Cerebellar cortex (tissue), 1 donor: ENCODE measurements around the gene CPVL.
A peak's percentile ranks its signal among the peaks of the same experiment; 100 is the strongest.

Source experiments
- DNase-seq: peaks from one replicate; pipeline ENCODE4 v3.0.0-alpha.2; 2015; ENCODE audit warnings: low spot score

CPVL gene

DNA sequence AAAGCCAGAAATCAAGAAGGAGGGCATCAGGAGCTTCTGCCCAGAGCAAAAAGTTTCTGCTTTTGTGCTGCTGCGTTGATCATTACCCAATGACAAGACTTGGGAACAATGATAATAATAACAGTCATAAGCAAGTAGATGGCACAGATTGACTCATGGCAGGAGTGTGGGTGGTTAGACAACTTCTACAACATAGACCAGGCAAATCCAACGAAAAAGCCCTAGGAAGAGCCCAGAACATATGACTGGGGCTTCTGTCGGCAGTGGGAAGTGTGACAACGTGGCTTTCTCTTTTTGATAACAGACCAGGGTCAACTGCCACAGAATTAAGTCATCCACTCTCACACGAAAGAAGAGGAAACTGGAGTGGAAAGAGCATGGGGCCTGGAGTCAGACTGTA lies 102.8 kb downstream of the CPVL start:
- DNase-seq = no peak

DNA sequence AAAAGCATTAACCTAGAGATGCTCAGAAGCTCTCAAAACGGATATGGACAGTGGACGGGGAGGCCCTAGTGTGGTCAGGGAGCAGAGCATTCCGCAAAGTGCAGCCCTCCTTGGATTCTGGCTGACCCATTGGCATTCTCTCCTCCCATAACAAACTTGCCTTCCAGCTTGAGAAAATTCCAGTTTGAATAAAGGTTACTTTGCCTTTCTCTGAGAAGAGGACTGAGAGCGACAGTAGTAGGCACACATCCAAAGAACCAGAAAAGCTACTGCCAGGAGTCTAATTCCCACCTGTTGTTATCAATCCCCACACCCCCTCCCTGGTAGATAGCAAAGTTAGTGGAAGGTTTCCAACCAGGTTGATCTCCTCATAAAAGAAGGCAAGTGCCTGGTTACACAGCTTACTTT lies 103.5 kb downstream of the CPVL start:
- no peak for DNase-seq

DNA sequence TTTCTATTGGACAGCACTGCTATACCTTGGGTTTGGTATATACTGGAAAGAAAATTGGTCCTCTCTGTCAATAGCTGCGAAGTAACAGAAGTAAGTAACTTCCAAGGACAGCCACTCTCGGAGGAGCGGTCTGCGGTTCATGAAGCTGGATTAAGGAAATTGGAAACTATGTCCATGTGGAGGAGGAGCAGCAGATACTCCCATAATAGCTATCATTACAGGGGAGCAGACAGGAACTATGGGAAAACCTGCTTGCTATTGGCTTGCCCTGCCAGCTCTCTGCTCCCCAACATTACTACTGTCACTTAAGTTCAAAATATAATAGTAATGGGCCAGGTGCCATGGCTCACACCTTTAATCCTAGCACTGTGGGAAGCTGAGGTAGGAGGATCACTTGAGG lies 104.3 kb downstream of the CPVL start:
- DNase-seq = no peak

DNA sequence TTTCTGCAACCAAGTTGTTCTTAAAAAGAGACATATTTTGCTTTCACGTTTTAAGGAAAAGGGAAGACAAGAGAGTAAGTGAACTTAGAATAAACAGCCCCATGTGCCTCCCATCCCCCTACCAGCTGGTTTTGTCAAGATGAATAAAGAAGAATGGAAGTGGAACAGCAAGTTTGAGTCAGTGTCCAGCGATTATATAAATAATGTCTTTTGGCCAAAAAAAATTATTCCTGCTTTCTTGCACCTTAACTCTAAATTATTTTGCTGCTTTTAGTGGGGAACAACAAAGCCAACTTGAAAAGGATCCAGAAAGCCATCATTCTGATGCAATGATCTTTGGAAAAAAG lies 105.8 kb downstream of the CPVL start:
- no peak for DNase-seq

DNA sequence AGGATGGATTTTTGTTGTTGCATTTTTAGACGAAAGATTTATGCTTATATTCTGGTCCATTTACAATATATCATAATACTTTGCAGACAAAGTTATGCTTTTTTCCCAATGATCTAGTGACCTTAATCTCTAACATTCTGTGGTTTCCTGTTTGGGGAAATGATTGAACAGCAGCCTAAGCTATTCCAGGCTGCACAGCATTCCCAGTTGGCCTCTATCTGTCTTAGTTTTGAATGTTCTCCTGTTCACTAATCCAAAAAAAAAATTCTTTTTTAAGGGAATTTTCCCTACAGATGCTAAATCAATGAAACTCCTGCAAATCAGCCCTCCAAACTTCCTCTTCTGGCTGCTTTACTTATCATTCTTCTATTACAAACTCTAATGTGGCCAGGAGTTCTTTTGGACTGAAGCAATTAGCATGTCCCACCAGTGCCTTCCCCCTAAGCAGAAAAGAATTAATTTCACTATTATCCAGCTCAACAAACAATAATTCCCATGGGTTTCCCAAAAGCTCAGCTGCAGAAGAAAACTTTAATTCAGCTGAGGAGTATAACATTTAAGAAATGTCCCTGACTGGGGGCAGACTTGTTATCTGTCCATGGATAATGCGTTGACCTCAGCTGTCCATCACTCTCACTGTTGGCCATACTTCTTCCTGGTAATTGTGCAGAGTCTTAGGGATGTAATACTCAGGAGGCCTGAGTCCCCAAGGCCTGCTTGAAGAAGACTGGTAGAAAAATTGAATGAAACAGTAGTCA lies 106.3 kb downstream of the CPVL start:
- DNase-seq = no peak

DNA sequence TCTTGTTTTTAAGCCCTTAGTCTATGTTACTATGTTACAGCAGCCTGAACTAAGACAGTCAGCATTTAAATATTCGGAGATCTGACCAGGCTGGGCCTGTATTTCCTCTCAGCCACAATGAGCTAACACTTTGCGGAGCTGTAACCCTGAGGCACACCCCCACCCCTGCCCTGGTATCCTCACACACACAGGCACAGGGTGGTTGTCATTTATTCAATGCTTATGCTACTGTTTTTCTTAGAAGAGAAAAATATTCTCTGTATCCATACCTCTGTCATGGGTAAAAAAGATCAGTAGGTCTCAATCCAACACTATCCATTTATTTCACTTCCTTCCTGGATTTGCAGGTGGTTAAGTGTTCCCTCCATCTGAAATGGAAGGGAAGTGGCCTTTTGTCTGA lies 107.9 kb downstream of the CPVL start:
- DNase-seq = no peak

DNA sequence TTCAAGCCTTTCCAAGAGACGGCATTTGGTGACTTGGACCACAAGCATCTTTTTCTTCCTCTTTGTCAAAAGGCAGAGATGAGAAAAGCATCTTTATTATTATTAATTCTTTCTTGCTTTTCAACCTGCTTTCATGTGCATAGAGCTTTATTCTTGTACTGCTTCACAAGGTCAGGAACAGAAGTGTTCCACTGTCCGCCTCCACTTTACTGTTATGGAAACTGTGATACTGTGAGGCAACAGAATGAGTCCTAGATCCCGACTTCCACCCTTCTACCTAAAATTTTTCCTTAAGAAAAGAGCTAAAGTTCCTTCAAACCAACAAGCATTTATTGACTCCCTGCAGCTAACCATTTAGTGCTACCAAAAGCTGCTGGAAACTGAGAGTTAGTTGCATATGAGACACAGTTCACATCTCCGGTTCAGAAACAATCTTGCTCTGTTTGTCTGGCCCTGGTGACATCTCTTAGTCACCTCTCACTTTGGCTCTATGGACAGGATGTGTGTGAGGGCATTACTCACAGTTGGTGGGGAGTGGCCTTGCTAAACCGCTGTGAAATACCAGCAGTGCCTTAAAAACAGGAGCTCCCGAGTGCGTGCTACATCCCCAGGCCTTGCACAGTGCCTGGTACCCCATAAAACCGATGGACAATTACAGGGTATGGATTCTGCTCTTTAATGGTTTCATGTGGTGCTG lies 111.1 kb downstream of the CPVL start:
- no peak for DNase-seq

DNA sequence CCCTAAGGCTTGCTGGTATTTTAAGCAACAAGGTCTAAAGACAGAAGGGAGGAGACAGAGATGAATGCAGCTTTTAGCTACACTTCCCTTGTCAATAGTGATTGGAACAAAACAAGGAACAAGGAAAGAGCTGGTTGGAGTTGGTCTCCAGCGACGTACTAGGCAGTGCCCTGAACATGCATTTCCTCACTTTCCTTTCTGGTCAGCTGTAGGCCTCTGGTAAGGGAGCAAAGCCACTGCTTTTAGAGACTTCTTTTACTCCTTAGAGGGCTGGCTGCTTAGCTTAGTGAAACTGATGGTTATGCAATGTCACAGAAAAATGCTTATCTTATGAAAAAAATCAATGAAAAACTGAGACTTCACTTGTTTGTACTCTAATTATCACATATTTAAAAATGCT lies 112.8 kb downstream of the CPVL start:
- DNase-seq = no peak

DNA sequence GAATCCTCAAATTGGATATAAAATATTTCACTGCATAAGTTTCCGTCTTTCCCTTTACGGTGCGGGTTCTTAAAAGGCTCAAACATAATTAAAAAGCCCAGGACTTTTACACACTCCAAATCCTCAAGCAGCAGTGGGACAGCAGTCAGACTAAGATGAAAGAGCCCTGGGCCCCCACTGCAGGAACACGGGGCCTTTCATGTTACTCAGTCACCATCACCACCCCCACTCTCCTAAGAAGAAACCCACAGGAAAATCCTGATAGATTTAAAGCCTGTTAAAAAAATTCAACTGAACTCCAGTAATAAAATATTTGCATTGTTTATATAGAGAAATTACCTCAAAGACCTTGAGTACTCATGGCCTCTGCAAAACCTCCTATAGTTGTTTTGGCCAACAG lies 114.2 kb downstream of the CPVL start:
- no peak for DNase-seq

DNA sequence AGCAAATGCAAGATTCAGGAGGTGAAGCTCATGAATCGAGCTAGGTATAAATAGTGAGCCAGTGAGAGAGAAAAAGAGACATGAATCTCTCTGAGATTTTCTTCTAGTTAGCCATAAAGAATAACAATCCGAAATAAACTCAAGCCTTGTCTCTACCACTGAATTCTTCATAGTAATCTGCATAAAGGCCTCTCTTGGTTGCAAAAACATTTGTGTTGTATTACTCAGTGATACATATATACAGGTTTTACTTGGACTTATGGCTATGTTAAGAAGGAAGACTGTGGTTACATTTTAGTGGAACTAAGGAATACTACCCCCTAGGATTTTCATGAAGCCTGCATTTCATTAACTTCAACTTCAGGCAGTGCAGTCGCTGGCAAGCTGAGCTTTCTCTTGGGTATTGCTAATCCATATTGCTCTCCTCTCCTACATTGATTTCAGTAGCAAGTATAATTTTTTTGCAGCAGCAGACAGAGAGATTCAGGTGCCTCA lies 115.5 kb downstream of the CPVL start:
- no peak for DNase-seq

DNA sequence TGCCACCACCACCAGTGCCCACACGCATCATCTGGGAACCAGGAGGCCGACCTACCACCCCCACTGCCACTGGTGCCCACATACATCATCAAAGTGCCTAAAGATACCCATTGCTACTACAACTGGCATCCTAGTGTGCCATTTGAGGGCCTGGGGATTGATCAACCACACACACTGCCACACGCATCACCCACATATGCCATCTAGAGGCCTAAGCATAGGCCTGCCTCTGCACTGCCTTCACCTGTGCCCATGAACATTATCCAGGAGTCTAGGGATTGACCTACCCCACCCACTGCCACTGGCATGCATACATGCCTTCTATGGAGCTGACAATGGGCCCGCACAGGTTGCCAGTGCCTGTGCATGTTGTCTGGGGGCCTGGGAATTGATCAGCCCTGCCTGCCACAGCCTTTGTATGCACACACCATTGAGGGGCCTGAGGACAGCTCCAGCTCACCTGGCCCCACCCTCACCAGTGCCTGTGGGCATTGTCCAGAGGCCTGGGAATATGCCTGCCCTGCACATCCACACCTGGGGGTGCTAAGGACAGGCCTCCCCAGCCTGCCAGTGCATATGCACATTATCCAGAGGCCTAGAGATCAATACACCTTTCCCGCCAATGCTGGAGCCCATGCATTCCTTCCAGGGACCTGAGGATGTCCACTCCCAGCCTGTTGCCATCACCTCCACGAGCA lies 123.9 kb downstream of the CPVL start:
- DNase-seq = no peak

DNA sequence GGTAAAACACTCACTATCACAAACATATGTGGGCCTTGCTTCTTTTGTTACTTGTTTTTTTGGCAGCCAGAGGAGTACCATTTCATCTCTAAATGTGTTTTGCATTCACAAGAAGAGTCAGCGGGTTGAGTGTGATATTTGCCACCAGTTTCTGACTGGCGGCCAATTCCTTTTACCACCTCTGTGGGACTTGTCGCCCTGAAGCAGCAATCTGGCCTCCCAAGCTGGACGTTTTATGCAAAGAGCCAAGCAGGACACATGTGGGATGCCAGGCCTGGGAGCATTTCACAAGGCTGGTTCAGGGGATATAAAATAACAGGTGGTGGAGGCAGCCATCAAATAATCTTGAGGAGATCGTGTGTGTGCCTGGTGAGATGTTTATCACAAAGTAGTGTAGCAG lies 126.4 kb downstream of the CPVL start:
- DNase-seq = peak; percentile 88

DNA sequence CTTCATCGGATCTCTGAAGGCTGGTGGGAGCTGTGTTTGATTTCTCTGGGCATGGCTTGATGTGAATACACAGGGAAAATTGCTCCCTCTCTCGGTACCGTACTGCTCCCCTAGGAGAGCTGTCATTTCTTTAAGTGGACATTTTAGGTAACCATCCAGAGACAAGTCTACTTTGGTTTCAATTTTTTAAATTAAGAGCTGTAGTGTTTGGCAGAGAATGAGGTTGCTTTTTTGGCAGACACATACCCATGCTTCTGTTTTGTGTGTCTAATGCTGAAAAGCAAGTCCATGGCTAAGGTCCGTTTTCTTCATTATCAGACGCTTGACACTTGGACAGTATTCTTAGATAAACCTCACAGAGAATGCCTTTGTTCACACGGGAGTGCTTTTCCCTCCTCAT lies 127.0 kb downstream of the CPVL start:
- peak; percentile 42 for DNase-seq

DNA sequence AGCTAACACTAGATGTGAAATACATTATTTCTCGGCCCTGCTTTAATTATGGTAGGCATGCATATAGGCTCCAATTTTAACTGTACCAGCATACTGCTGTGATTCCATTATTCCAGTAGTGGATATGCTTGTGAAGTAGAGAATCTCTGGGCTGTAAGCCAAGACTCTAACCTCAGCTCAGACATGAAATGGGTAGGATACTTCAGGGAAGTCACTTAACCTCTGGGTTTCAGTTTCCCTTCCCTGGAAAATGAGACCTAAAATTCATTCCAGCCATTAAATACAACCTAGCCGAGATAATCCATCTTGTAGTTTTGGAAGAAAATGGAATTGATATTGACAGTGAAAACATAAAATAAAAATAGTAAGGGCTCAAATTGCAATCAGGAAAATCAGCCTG lies 128.6 kb downstream of the CPVL start:
- no peak for DNase-seq

DNA sequence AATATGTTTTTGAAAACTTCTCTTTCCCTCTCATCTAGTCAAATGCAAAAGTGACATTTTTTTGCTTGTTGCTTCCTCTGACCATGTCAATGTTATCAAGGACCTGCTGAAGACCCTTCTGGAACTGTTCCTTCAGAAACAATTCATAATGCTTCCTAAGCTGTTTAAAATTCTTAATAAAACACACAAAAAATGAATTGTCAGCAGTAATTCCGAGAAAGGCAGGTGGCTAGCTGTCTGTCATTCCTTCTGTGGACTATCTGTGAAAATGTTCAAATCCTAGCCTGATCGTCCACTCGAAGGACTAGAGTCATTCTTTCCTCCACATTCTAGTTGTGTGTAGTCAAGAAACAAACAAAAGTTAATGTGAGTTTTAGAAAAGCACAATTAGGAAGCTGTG lies 131.6 kb downstream of the CPVL start:
- DNase-seq = no peak

DNA sequence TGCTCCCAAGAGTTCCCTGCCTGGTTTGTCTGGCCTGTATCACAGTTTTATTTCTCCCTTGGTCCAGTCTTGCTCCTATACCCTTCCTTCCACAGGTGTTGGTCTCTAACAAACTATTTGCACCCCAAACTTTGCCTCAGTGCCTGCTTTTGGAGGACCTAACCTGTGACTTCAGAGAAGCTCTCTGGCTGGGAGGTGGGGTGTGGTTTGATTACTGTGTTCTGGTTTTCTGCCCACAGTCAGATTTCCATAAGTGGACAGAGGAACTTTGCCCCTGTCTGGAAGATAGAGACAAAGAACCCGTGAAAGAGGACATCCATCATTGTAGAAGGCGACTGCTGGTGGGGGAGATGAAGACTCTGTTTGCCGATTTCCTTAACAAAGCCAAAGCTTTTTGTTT lies 132.4 kb downstream of the CPVL start:
- no peak for DNase-seq

DNA sequence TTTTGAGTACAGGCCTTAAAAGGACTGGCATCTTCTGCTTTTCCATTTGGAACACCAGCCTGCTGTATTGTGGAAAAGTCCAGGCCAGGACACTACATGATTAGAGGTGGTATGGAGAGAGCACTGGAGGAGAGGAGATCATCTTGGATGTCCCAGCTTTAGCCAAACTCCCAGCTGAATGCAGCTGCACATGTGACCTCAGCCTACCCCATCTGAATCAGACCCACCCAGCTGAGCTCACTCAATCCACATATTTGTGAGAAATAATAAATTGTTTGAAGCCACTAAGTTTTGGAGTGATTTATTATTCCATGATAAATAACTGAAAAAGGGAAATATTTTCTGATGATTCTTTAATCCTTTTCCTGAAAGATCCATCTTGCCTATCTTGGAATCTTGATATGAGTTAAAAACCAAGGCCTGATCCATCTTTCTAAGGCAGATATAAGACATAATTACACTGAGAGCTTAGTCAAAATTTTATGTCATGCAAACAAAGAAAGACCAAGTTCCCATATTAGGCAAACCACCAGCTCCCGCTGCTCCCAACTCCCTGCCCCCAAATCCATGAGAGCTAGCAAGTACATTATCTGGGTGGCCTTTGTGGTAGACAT lies 133.1 kb downstream of the CPVL start:
- no peak for DNase-seq

DNA sequence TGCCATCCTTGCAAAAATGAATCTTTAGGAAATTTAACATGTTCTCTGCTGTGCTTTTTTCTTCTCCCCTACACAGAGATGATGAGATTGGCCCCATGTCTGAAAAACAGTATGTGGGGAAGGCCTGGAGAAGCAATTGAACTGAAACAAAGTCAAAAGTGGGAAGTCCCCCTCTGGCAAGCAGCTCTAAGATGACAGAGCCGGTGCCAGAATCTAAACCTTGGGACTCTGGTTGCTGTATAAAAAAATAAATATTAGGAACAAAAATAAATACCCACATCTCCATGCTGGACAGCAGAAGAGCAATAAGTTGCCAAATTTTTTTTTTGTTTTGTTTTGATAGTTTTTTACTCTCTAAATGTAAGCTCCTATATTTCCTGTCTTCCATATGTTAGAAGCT lies 136.4 kb downstream of the CPVL start:
- no peak for DNase-seq

DNA sequence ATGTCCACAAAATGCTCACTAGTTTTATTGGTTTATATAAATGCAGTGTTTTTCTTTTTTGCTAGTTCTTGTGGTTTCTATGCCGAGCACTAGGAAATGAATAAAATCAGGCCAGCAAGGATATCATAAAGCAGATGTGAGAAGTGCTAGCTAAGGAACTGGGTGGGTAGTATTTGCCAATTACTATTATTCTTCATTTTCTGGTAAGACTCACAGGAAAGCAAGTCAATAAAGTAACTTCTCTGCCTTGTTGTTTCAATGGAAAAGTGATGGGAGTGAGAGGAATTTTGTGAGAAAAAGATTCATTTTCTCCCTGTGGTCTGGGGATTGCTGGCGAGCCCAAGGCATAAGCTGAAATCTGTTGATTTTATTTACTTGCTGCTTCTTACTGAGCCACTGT lies 137.7 kb downstream of the CPVL start:
- DNase-seq = no peak

DNA sequence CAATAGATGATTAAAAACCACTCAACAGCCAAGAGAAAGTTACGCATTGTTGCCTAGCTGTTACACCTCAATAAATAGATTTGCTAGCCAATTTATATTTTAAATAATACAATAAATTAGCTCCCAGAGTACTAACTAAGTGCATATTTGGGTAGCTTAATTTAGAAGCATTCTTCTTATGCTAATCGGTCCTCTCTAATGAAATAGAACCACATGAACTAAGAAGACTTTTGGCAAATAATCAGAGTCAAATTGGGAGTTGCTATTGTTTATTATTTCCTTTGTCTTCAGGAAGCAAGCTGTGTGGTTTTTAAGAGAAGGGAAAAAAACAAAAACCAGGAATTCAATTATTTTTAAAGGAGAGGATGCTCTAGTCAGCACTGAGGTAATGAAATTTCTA lies 139.2 kb downstream of the CPVL start:
- no peak for DNase-seq

DNA sequence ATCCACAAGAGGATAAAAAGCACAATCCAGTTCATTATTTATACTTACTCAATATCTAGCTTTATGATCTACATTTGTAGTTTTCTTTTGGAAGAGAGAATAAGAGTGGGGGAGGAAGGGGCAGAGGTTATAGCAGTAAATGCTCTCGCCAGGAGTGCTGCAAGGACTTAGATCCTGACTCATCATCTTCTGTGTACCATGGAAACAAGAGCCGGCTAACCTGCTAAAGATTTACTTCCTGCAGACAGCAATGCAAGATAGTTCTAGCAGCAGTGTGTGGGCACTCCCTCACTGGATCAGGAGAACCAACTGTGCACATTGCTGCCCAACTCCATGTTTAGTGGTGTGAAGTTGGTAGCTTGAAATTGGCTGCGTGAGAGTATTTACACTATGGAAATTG lies 140.5 kb downstream of the CPVL start:
- no peak for DNase-seq

DNA sequence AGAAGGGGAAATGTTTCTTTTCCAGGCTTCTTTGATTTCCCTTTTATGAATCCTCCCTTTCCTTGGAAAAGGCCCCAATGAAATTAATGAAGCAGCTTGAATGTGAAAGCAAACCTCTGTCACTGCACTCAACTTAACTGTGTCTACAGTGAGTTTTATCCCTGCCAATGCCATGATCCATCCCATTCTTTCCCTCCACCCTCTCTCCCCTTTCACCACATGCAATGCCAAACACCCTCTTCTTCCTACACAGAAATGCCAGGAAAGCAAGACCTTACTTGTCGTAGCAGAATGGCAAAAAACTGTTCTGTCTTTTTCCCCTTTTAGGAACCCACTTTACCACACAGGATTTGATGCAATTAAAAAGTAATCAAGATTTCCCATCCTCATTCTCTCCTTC lies 140.9 kb downstream of the CPVL start:
- no peak for DNase-seq

DNA sequence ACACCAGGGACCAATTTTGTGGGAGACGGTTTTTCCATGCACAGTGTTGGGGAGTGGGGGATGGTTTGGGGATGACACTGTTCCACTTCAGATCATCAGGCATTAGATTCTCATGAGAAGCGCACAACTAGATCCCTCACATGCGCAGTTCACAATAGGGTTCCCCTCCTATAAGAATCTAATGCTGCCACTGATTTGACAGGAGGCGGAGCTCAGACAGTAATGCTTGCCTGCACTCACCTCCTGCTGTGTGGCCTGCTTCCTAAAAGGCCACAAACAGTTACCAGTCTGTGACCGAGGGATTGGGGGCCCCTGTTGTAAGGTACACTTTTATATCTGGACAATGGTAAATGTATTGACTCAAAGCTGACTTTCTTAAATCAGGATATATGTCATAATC lies 142.6 kb downstream of the CPVL start:
- no peak for DNase-seq
